ENCODE measurements around the gene ELAVL3.

- TF ChIP-seq POLR2A (IDR thresholded peaks at IDR 0.05) (no peak), CTCF (IDR thresholded peaks at IDR 0.05) (no peak)
Measured at GRCh38 chr19:11513946-11514345, 33.1 kb upstream of the ELAVL3 start.
